ENCODE measurements around the gene PLCB3.

PLCB3 gene

GRCh38 chr11:64294774-64295173 lies 43.4 kb downstream of the PLCB3 start:
- no peak for DNase-seq
- H3K27me3 ChIP-seq = peaks cover 70% of the 10 kb centered on the region
- no peaks in the 10 kb centered on the region for H3K9me3 ChIP-seq
- no peak overlapping the region for H3K4me3 ChIP-seq (ENCODE audit: low read depth, low read length)
- no peak for TF ChIP-seq CTCF (IDR thresholded peaks at IDR 0.05; ENCODE audit: low read depth, low read length)
- no peaks in the 10 kb centered on the region for H3K4me1 ChIP-seq
- no peaks in the 10 kb centered on the region for H3K36me3 ChIP-seq

- H3K27me3 ChIP-seq = peaks cover 73% of the 10 kb centered on the region
- no peak for DNase-seq
- H3K9me3 ChIP-seq = no peaks in the 10 kb centered on the region
- H3K4me3 ChIP-seq (ENCODE audit: low read depth, low read length) = no peak overlapping the region
- H3K36me3 ChIP-seq = no peaks in the 10 kb centered on the region
- no peaks in the 10 kb centered on the region for H3K4me1 ChIP-seq
- no peak for TF ChIP-seq CTCF (IDR thresholded peaks at IDR 0.05; ENCODE audit: low read depth, low read length)
Measured at GRCh38 chr11:64295760-64296159, 44.4 kb downstream of the PLCB3 start.

- no peak overlapping the region for H3K4me3 ChIP-seq (ENCODE audit: low read depth, low read length)
- no peak for TF ChIP-seq CTCF (IDR thresholded peaks at IDR 0.05; ENCODE audit: low read depth, low read length)
- H3K4me1 ChIP-seq = no peaks in the 10 kb centered on the region
- no peak for DNase-seq
- H3K9me3 ChIP-seq = no peaks in the 10 kb centered on the region
- no peaks in the 10 kb centered on the region for H3K36me3 ChIP-seq
- peaks cover 70% of the 10 kb centered on the region for H3K27me3 ChIP-seq
Measured at GRCh38 chr11:64296236-64296635, 44.9 kb downstream of the PLCB3 start.

GRCh38 chr11:64296830-64297698 lies 45.7 kb downstream of the PLCB3 start:
- Histone ChIP-seq H3K27me3 (peaks cover 62% of the 10 kb centered on the region), H3K4me3 (ENCODE audit: low read depth, low read length) (no peak overlapping the region), H3K9me3 (no peaks in the 10 kb centered on the region), H3K4me1 (no peaks in the 10 kb centered on the region), H3K36me3 (no peaks in the 10 kb centered on the region)
- no peak for DNase-seq
- TF ChIP-seq CTCF (IDR thresholded peaks at IDR 0.05; ENCODE audit: low read depth, low read length) = no peak

GRCh38 chr11:64297699-64298358 lies 46.5 kb downstream of the PLCB3 start:
- Histone ChIP-seq H3K9me3 (no peaks in the 10 kb centered on the region), H3K4me3 (ENCODE audit: low read depth, low read length) (no peak overlapping the region), H3K4me1 (no peaks in the 10 kb centered on the region), H3K36me3 (no peaks in the 10 kb centered on the region), H3K27me3 (peaks cover 54% of the 10 kb centered on the region)
- no peak for DNase-seq
- no peak for TF ChIP-seq CTCF (IDR thresholded peaks at IDR 0.05; ENCODE audit: low read depth, low read length)

All from BE2C (cell line).